ENCODE data around the gene ATF6B.
"Not testable (repeated sequence)": the region's sequence is repeated elsewhere in the genome, so short reads cannot be mapped to it uniquely, and the experiment has no call there.

ATF6B gene

DNA sequence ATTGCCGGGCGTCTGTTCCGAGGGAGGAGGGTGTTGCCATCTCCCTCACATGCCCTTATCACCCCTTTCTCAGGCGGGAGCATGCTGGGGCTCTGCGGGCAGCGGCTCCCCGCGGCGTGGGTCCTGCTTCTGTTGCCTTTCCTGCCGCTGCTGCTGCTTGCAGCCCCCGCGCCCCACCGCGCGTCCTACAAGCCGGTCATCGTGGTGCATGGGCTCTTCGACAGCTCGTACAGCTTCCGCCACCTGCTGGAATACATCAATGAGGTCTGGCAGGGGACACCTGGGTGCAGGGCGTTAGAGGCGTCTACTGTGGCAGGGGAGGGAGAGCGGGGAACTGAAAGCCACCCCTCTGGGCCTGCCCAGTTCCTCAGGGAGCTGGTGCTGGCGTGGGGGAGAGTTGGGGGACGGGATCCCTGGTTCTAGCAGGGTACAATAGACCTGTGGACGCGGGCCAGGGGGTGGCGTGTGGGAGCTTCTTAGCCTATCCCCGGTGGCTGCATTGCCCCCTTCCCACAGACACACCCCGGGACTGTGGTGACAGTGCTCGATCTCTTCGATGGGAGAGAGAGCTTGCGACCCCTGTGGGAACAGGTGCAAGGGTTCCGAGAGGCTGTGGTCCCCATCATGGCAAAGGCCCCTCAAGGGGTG, 26.6 kb upstream of the ATF6B start:
- peak; percentile 53 for DNase-seq (ENCODE audit: low spot score)

GRCh38 chr6:32153564-32154513, 25.8 kb upstream of the ATF6B start, which contains the start of gene PPT2:
PPT2 (plus strand) TSS chr6:32154141; CDS start chr6:32154595, 454 bp downstream.
- DNase-seq (ENCODE audit: low spot score), result peak; percentile 94

GRCh38 chr6:32152769-32153563, 24.9 kb upstream of the ATF6B start:
- DNase-seq (ENCODE audit: low spot score), result no peak

GRCh38 chr6:32151863-32152768, 24.1 kb upstream of the ATF6B start, which contains the start of gene PRRT1:
PRRT1 (minus strand) TSS chr6:32151939; CDS start chr6:32151827, 112 bp downstream.
- peak; percentile 52 for DNase-seq (ENCODE audit: low spot score)

GRCh38 chr6:32151181-32151862, 23.3 kb upstream of the ATF6B start:
- no peak for DNase-seq (ENCODE audit: low spot score)

DNA sequence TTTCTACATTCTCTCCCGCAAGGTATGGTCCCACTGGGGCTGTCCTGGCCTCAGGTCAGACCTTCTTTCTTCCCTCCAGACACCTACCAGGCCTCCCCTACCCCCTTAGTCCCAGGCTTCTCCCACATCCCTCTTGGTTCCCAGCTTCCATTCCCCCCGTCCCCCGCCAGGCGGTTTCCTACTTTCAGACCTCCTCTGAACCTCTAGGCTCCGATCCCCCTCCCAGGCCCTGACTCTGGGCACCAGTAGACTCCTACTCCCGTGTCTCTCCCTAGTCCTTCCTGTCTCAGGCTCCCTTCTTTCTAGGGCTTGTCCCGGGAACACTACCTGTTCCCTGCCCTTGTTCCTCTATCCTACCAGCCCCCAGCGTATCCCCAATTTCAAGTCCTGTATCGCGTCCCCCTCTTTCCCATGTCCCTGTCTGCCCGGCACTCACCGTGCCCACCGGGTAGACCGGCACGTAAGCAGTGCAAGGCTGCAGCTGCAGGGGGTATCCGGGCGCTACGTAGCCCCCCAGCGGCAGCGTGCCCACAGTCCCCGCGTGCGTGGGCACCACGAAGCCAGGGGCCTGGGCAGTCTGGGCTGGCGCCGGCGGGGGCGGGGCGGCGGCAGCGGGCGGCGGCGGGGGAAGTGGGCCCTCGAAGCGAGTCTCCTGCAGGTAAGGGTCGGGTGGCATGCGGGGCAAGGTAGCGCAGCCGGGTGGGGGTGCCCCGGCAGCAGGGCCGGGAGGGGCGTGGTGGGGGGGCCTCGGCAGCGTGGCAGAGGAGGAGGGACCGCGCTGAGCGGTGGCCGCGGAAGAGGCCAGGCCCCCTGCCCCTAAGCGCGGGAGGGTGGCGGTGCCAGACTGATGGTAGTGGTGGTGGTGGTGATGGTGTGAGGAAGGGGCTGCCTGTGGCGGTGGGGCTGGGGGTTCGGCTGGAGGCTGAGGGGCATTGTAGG, 22.2 kb upstream of the ATF6B start:
- DNase-seq (ENCODE audit: low spot score), result no peak

GRCh38 chr6:32149092-32149755, 21.2 kb upstream of the ATF6B start:
- DNase-seq (ENCODE audit: low spot score), result no peak

DNA sequence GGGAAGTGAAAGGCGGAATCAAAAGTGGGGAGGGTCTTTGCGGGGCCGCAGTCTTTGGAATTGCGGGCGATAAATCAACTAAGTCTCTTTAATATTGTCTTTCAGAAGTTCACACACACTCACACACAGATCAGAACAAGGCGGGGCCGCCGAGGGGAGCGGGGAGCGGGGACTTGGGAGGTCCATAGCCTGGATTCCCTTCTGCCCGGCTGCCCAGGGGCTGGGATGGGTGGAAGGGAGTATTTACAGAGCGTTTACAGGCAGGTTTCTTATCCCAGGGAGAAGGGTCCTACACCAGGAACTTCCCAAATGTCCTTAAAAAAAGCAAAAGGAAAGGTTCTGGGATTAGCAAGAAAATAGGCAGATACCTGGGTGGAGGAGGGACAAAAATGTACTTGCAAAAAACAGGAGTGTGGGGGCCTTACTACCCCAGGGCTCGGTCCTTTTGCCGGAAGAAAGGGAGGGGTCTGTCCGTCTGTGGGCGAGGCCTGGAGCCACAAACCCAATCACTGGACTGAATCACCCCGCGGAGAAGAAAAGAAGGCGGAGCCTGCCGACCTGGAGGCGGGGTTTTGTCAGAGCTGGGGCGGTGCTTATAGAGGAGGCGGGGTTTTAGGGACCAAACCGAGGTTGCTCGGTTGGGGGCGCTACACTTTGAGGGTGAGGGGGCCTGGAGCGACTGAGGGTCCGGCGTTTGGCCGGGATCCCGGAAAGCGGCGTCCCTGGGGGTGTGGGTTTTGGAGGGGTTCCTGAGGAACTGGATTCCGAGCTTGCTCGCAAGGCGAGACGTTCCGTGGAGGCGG, 20.4 kb upstream of the ATF6B start:
- DNase-seq (ENCODE audit: low spot score), result no peak

GRCh38 chr6:32147401-32148132, 19.5 kb upstream of the ATF6B start:
- DNase-seq (ENCODE audit: low spot score), result no peak

GRCh38 chr6:32146687-32147086, 18.6 kb upstream of the ATF6B start:
- DNase-seq (ENCODE audit: low spot score), result no peak

DNA sequence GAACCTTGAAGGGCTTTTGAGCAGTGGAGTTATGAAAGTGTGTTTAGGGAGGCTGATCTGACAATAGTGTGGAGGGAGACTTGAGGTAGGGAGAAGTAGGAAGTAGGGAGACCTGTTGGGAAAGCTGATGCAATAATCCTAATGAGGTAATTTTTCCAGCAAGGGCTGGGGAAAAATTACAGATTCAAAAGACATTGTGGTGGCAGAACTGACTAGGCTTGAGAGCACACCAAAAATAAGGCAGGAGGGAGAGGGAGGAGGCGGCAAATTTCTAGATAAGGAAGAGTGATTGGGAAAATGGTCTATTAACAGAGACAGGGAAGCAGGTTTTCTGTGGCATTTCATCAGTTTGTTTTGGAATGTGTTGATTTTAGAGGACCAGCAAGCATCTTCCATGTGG, 18.2 kb upstream of the ATF6B start:
- peak; percentile 58 for DNase-seq (ENCODE audit: low spot score)

DNA sequence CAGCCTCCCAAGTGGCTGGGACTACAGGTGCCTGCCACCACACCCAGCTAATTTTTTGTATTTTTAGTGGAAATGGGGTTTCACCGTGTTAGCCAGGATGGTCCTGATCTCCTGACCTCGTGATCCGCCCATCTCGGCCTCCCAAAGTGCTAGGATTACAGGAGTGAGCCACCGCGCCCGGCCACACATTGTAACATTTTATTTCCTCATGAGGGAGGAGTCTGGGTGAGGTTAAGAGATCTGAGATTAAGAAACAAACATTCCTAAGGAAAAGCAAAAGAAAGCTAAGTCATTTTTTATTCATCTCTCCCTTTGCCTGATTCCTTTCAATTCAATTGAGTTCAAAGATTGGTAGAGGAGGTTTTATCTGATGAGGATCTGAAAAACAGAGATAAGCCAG, 16.2 kb upstream of the ATF6B start:
- not testable (repeated sequence) for DNase-seq (ENCODE audit: low spot score)

- no peak for DNase-seq (ENCODE audit: low spot score)
Observed at GRCh38 chr6:32140420-32141046, 12.5 kb upstream of the ATF6B start.

DNA sequence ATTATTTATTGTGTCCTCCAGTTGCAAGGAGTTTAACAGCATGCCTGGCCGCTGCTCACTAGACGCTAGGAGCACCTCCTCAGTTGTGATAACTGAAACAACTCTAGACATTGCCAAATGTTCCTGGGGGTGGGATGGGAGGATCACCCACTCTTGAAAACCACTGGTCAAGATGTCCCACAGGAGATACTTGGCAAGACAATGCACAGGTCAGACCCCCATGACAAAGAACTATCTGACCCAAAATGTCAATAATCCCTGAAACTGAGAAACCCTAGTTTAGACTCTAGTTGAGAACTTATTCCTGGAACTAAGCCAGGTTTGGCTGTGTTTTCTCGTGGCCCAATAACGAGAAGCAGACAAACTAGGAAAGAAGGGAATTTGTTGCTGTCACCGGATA, 11.5 kb upstream of the ATF6B start:
- DNase-seq (ENCODE audit: low spot score), result no peak

DNA sequence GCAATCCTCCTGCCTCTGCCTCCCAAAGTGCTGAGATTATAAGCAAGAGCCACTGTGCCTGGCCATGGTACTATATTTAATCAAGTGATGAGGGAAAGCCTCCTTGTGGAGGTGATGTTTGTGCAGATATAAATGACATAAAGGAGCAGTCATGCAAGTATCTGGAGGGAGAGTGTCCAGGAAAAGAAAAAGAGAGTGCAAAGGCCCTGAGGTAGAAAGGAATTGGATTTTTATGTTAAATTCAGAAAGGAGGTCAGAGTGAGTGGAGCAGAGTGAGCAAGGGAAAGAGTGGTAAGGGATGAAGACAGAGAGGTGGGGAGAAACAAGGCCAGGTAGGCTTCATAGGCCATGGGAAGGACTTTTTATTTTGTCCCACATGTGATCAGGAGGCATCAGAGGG, 9.4 kb upstream of the ATF6B start:
- DNase-seq (ENCODE audit: low spot score), result no peak

DNA sequence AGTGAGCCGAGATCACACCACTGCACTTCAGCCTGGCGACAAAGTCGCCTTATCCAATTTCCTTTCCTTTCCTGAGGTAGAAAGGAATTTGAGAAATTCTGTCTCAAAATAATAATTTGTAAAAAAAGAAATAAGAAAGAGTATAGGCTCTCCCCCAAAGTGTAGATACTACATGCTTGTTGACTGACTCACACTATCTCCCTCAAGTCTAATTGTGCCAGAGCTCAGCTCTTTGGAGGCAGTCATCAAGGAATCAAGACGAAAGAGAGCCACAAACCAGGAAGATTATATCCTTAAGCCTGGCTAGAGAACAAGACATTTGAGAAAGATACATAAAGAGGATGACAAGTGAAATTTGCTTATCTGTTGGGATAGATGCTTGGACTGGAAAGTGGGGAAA, 5.7 kb upstream of the ATF6B start:
- DNase-seq (ENCODE audit: low spot score), result no peak

- no peak for DNase-seq (ENCODE audit: low spot score)
Observed at GRCh38 chr6:32132110-32132509, 4.1 kb upstream of the ATF6B start.
